Calu3 (cell line): ENCODE data around the gene SRF. TPM values are rescaled to one million over a fixed set of nuclear protein-coding genes. Genes with fewer than 3 reads are reported as not detected.

Experiments used
- BruUV-seq: library from RNA; stranded (reverse); fragments of 400-500 nt; replicated peaks from 2 replicates; lab custom pipeline; 2021; lab: Mats Ljungman, UMichigan
- CTCF ChIA-PET: fragments of 300-600 bp; sonication (Branson Sonifier 250); formaldehyde crosslinking; loops from one replicate; lab custom pipeline; 2022; ENCODE audit warnings: antibody characterized with exemption; lab: Charles Lee
- DNase-seq: peaks from one replicate; pipeline ENCODE4 v3.0.0; 2022
- H3K27ac Mint-ChIP-seq: one replicate; pipeline ENCODE4 v1.8.0; 2022; ENCODE audit warnings: mixed read lengths; ENCODE audit not compliant: unreplicated experiment
- H3K27me3 Mint-ChIP-seq: one replicate; pipeline ENCODE4 v1.8.0; 2022; ENCODE audit warnings: mixed read lengths; ENCODE audit not compliant: unreplicated experiment
- H3K36me3 Mint-ChIP-seq: one replicate; pipeline ENCODE4 v1.8.0; 2022; ENCODE audit warnings: mild to moderate bottlenecking, moderate library complexity, mixed read lengths; ENCODE audit not compliant: insufficient read depth, unreplicated experiment
- H3K4me1 Mint-ChIP-seq: one replicate; pipeline ENCODE4 v1.8.0; 2022; ENCODE audit warnings: mild to moderate bottlenecking, low read depth, mixed read lengths; ENCODE audit not compliant: unreplicated experiment
- H3K4me3 Mint-ChIP-seq: one replicate; pipeline ENCODE4 v1.8.0; 2022; ENCODE audit warnings: mild to moderate bottlenecking, low read depth, moderate library complexity, mixed read lengths; ENCODE audit not compliant: unreplicated experiment
- H3K9me3 Mint-ChIP-seq: one replicate; pipeline ENCODE4 v1.8.0; 2022; ENCODE audit warnings: low read depth, mixed read lengths; ENCODE audit not compliant: unreplicated experiment
- CTCF ChIP-seq: fragments of 200-600 bp; IDR thresholded peaks from one replicate; pipeline ENCODE4 v1.8.0; 2022; ENCODE audit warnings: antibody characterized with exemption; ENCODE audit not compliant: unreplicated experiment
- intact Hi-C: fragments of 100-400 bp; cut with micrococcal nuclease; formaldehyde crosslinking; loops from one replicate; pipeline ENCODE4 v1.10.0; 2022; ENCODE audit not compliant: unreplicated experiment
- total RNA-seq: library from RNA; stranded (reverse); gene quantifications from 2 replicates; pipeline ENCODE4 v1.2.3, GENCODE V29; 2022

SRF gene
- total RNA-seq, 1 experiment from 2014 or later, result 48.0 TPM

- H3K4me3 Mint-ChIP-seq, result no peak overlapping the region
- TF ChIP-seq CTCF, result no peak
- peaks cover 47% of the 10 kb centered on the region for H3K36me3 Mint-ChIP-seq
- peak overlapping the region; percentile 53 for H3K27ac Mint-ChIP-seq
- no peaks in the 10 kb centered on the region for H3K9me3 Mint-ChIP-seq
- no TSS peak for BruUV-seq
- no peak for DNase-seq
- H3K27me3 Mint-ChIP-seq, result peaks cover 6% of the 10 kb centered on the region
- peaks cover 27% of the 10 kb centered on the region for H3K4me1 Mint-ChIP-seq
- CTCF ChIA-PET, result interaction anchor here (0.6 kb wide), 1 partner anchor 30 kb away, joined by 5 read pairs; no protein-coding TSS in a partner anchor
- intact Hi-C loops, result no loop called here
Measured at GRCh38 chr6:43226192-43226851, 55.3 kb downstream of the SRF start.

GRCh38 chr6:43228951-43229802 lies 58.1 kb downstream of the SRF start, which contains the start of gene DNPH1:
TSS of gene DNPH1 (minus strand) at chr6:43229481. CDS start at chr6:43229456, 25 bp downstream.
- BruUV-seq, result no TSS peak
- Mint-ChIP-seq H3K4me3 (peak within 1 kb of the TSS; percentile 75), H3K36me3 (peaks cover 35% of the 10 kb centered on the region), H3K4me1 (peaks cover 22% of the 10 kb centered on the region), H3K9me3 (no peaks in the 10 kb centered on the region), H3K27ac (peak within 1 kb of the TSS; percentile 88), H3K27me3 (peaks cover 26% of the 10 kb centered on the region)
- DNase-seq, result peak; percentile 96
- intact Hi-C loops, result no loop called here
- CTCF ChIA-PET, result interaction anchor here (0.5 to 2.0 kb wide), 11 partner anchors 9 to 267 kb away, joined by 3 to 14 read pairs (median 5); partner anchors contain the start of gene CRIP3
- peak; percentile 99 for TF ChIP-seq CTCF

GRCh38 chr6:43229803-43230620 lies 58.9 kb downstream of the SRF start:
- H3K27ac Mint-ChIP-seq, result peak overlapping the region; percentile 88
- peak overlapping the region; percentile 75 for H3K4me3 Mint-ChIP-seq
- BruUV-seq, result no TSS peak
- peaks cover 26% of the 10 kb centered on the region for H3K27me3 Mint-ChIP-seq
- H3K4me1 Mint-ChIP-seq, result peaks cover 15% of the 10 kb centered on the region
- CTCF ChIA-PET, result interaction anchor here (1.0 to 2.0 kb wide), 8 partner anchors 8 to 266 kb away, joined by 3 to 14 read pairs (median 6); partner anchors contain the start of gene CRIP3
- H3K9me3 Mint-ChIP-seq, result no peaks in the 10 kb centered on the region
- DNase-seq, result no peak
- intact Hi-C loops, result no loop called here
- TF ChIP-seq CTCF, result no peak
- peaks cover 35% of the 10 kb centered on the region for H3K36me3 Mint-ChIP-seq

DNA sequence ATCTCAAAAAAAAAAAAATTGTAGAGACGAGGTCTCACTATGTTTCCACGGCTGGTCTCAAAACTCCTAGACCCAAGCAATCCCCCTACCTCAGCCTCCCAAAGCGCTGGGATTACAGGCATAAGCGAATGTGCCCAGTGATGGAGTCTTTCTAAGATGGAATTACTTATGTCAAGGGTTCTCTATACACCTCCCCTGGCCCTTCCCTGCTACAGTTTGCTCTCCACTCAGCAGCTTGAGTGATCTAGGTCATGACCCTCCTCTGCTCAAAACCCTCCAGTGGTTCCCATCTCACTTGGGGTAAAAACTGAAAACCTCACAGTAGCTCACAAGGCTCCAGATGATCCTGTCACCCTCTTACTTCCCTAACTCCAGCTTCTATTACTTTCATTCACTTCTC lies 60.0 kb downstream of the SRF start:
- TF ChIP-seq CTCF, result no peak
- peaks cover 4% of the 10 kb centered on the region for H3K4me1 Mint-ChIP-seq
- H3K4me3 Mint-ChIP-seq, result no peak overlapping the region
- peaks cover 25% of the 10 kb centered on the region for H3K36me3 Mint-ChIP-seq
- intact Hi-C loops, result no loop called here
- no peak for DNase-seq
- CTCF ChIA-PET, result interaction anchor here (0.7 kb wide), 1 partner anchor 1798 kb away, joined by 3 read pairs; no protein-coding TSS in a partner anchor
- peaks cover 26% of the 10 kb centered on the region for H3K27me3 Mint-ChIP-seq
- BruUV-seq, result no TSS peak
- H3K9me3 Mint-ChIP-seq, result no peaks in the 10 kb centered on the region
- no peak overlapping the region for H3K27ac Mint-ChIP-seq
